Measurements from ENCODE around the gene MAL. TPM values are rescaled to one million over a fixed set of nuclear protein-coding genes. Genes with fewer than 3 reads are reported as not detected.

Gene MAL
- total and polyA plus RNA-seq, 2 of the 4 experiments (the other 2 are of a cell fraction): not detected

DNA sequence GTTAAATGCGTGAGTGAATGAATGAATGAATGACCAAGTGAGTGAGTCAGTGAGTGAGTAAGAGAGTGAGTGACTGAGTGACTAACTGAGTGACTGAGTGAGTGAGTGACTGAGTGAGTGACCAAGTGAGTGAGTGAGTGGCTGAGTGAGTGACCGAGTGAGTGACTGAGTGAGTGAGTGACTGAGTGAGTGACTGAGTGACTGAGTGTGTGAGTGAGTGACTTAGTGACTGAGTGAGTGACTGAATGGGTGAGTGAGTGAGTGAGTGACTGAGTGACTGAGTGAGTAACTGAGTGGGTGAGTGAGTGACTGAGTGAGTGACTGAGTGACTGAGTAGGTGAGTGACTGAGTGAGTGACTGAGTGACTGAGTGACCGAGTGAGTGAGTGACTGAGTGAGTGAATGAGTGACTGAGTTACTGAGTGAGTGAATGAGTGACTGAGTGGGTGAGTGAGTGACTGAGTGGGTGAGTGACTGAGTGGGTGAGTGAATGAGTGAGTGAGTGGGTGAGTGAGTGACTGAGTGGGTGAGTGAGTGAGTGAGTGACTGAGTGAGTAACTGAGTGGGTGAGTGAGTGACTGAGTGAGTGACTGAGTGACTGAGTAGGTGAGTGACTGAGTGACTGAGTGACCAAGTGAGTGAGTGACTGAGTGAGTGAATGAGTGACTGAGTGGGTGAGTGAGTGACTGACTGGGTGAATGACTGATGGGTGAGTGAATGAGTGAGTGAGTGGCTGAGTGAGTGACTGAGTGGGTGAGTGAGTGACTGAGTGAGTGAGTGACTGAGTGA, 11.3 kb downstream of the MAL start:
- dilution Hi-C loops (cut with HindIII; ENCODE audit: low sequenced_read_pairs, unreplicated experiment): no loop called here
- no peak overlapping the region for H2BK15ac ChIP-seq (ENCODE audit: low read depth, low read length)

More for the DNA sequence above, 11.3 kb downstream of the MAL start:
- no peaks in the 10 kb centered on the region for H3K9me3 ChIP-seq (ENCODE audit: control insufficient read depth, insufficient read depth, low read length)
- 75% methylated on average over 3 of the region's 3 CpGs; no CpG with 5 or more reads in 1 of the 2 experiments for whole genome bisulfite sequencing, 2 experiments (ENCODE audit: extremely low coverage in 2 of 2, insufficient read length in 1 of 2)
- H2AFZ ChIP-seq (replicated peaks; ENCODE audit: low read length, poor library complexity): no peak overlapping the region
- no peak overlapping the region for H2AK5ac ChIP-seq (ENCODE audit: low read depth, low read length)
- H3K56ac ChIP-seq (ENCODE audit: extremely low read depth, insufficient read depth, low read length): no peak overlapping the region
- no peaks in the 10 kb centered on the region for H4K20me1 ChIP-seq (ENCODE audit: insufficient read depth, low read length)
- H3K4me1 ChIP-seq (ENCODE audit: control insufficient read depth, insufficient read depth, low read length): no peaks in the 10 kb centered on the region
- H3K14ac ChIP-seq (replicated peaks; ENCODE audit: low read depth, low read length): no peak overlapping the region
- TF ChIP-seq USF2 (IDR thresholded peaks at IDR 0.05; ENCODE audit: low read depth, low read length) (no peak), SMC3 (IDR thresholded peaks at IDR 0.05; ENCODE audit: low read depth, low read length) (no peak), MAFK (IDR thresholded peaks at IDR 0.05; ENCODE audit: low read depth, low read length) (no peak), POLR2A (IDR thresholded peaks at IDR 0.05; ENCODE audit: low read depth, low read length) (no peak), MAZ (IDR thresholded peaks at IDR 0.05; ENCODE audit: borderline replicate concordance, low read depth, low read length) (no peak), CTCF (conservative IDR thresholded peaks at IDR 0.05; ENCODE audit: low read depth, low read length) (no peak), ELK1 (IDR thresholded peaks at IDR 0.05; ENCODE audit: borderline replicate concordance, low read depth, low read length) (no peak), MXI1 (IDR thresholded peaks at IDR 0.05; ENCODE audit: borderline replicate concordance, low read depth, low read length) (no peak), FOS (IDR thresholded peaks at IDR 0.05; ENCODE audit: low read depth, low read length) (no peak), CEBPB (IDR thresholded peaks at IDR 0.05; ENCODE audit: low read depth, low read length) (no peak), NFE2L2 (IDR thresholded peaks at IDR 0.05; ENCODE audit: low read depth, low read length) (no peak), CHD1 (IDR thresholded peaks at IDR 0.05; ENCODE audit: low read depth, low read length) (no peak), BHLHE40 (IDR thresholded peaks at IDR 0.05; ENCODE audit: low read depth, low read length) (no peak), RCOR1 (IDR thresholded peaks at IDR 0.05; ENCODE audit: insufficient replicate concordance, low read length) (no peak), RAD21 (IDR thresholded peaks at IDR 0.05; ENCODE audit: low read length) (no peak), RFX5 (IDR thresholded peaks at IDR 0.05; ENCODE audit: low read depth, low read length) (no peak)
- no peak overlapping the region for H2BK20ac ChIP-seq (ENCODE audit: low read depth, low read length)
- H3K27ac ChIP-seq (ENCODE audit: insufficient read depth, low read length): no peak overlapping the region
- H3K23ac ChIP-seq (ENCODE audit: low read depth, low read length): no peak overlapping the region
- H3K4me2 ChIP-seq (ENCODE audit: low read depth, low read length): no peak overlapping the region
- H3K9ac ChIP-seq (ENCODE audit: low read depth, low read length): no peak overlapping the region
- no peak overlapping the region for H3K4me3 ChIP-seq (ENCODE audit: insufficient read depth, low read depth, low read length)
- in situ Hi-C loops (cut with MboI; ENCODE audit: low sequenced_read_pairs): no loop called here
- no peak overlapping the region for H2AK9ac ChIP-seq (replicated peaks; ENCODE audit: low read depth, low read length, poor library complexity)
- no peaks in the 10 kb centered on the region for H3K79me1 ChIP-seq (ENCODE audit: low read depth in 1 of 2, low read length in 2 of 2)
- H3K4ac ChIP-seq (ENCODE audit: low read depth, low read length): no peak overlapping the region
- H3K18ac ChIP-seq (ENCODE audit: low read depth, low read length): no peak overlapping the region
- H4K91ac ChIP-seq (ENCODE audit: insufficient read depth, low read depth, low read length): no peak overlapping the region
- no peak overlapping the region for H2BK120ac ChIP-seq (ENCODE audit: low read depth, low read length)
- ATAC-seq (ENCODE audit: low read depth): no peak
- peaks cover 28% of the 10 kb centered on the region for H3K27me3 ChIP-seq (ENCODE audit: control insufficient read depth, insufficient read depth, low read length)
- CTCF ChIA-PET: no interaction called here
- no peak for DNase-seq
- BruUV-seq (replicated peaks): no TSS peak
- no peak overlapping the region for H4K8ac ChIP-seq (ENCODE audit: low read depth in 2 of 2, low read length in 2 of 2)
- POLR2A ChIA-PET (ENCODE audit: unreplicated experiment): no interaction called here
- intact Hi-C loops (cut with micrococcal nuclease): no loop called here
- H4K5ac ChIP-seq (ENCODE audit: low read depth, low read length): no peak overlapping the region
- H2BK5ac ChIP-seq (ENCODE audit: low read depth, low read length, poor library complexity, severe bottlenecking): no peak overlapping the region
- no peaks in the 10 kb centered on the region for H3K9me1 ChIP-seq (ENCODE audit: insufficient read depth, low read length)
- no peaks in the 10 kb centered on the region for H3K36me3 ChIP-seq (ENCODE audit: control insufficient read depth, insufficient read depth, low read length)

Data from IMR-90 (cell line).